HG03354 (cell line): ENCODE data around the gene ZC3H18.
A peak's percentile ranks its signal among the peaks of the same experiment; 100 is the strongest.

Experiments used
- ATAC-seq: cut with Tn5 transposase; IDR thresholded peaks from one replicate; pipeline ENCODE4 v1.9.1; 2021; ENCODE audit warnings: mild to moderate bottlenecking; ENCODE audit not compliant: unreplicated experiment, poor library complexity, severe bottlenecking

ZC3H18 gene

DNA sequence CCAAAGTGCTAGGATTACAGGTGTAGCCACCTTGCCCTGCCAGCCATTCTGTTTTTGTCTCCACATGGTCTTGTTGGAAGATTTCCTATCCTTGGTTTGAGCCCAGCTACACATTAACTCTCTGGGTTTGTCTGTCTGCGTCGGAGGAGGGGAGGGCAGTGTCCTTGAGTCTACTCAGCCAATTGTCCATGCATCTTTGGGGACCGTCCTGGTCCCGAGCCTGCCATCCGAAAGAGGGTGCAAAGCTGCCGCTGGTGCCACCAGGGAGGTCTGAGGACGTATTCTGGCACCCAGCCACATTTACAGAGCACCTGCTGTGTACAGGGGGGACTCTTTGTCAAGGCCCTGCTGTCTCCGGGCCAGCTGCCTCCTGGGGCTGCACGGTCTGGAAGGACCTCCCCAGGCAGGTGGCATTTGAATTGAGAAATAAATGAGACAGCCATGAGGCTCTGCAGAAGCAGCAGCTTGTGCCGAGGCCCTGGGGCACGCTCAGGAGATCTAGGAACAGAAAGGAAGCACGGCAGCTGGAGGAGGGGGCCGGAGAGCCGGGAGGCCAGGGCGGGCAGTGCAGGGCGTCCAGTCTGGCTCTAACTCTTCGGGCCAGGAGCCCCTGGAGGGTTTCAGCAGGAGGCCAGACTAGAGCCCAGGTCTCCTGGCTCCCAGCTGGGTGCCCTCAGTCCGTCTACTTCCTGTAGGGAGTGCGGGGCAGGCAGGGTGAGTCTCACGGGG lies 79.2 kb downstream of the ZC3H18 start:
- ATAC-seq = no peak

DNA sequence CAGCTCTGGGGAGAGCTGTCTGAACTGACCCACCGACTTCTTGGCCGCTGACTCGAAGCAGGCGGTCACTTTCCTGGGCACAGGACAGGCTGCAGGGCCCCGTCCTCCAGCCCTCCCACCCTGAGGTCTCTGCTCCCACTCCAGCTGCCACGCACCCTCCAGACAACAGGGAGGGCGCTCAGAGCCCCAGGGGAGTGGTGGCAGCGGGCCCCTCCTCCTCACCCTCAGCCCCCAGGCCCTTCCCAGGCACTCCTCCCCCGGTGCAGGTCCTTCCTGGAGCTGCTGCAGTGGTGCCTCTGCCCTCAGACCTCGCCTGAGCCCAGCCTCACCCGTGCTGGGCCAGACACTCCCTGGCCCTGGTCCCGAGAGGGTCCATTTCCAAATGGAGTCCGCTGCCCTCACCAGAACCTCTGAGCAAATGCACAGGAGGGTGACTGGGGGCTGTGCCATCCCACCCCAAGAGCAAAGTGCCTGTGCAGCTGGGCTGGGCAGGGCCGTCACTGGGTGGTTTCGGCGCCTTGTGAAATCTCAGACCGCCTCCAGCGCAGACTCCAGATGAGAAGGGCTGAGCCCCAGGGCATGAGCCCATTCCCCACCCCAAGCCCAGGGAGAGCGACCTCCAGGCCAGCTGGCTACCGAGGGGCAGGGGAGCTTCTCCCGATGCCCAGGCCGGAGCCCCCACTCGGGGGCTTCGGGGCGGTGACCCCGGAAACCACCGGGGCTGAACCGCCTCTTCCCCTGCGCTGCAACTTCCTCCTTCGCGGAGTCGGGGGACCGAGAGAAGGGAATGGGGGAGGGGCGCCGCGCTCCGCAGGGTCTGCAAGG lies 79.9 kb downstream of the ZC3H18 start:
- peak; percentile 13 for ATAC-seq

DNA sequence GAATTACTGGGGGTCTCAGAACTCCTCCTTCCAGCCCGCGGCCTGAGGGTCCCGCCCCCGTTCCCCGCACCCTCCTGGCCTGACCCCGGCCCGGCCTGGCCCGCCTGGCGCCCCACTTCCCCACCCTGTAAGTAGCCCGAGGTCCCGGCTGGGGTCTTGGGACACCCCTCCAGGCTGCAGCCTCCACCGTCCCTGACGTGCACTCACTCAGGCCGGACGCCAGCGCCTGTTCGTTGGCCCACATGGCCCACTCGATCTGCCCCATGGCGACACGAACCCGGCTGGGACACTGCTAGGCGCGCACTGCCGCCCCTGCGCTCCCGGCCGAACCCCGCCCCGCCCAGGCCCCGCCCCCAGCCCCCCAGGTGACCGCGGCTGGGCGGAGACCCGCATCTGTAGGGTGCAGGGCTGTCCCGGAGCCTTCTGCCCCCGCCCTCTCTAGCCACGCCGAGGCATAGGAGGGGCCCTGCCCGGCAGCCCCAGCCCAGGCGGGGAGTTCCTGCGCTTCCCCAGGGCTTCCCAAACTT lies 80.6 kb downstream of the ZC3H18 start, which contains the start of gene CYBA:
Gene CYBA, minus strand, starts transcription at position 305 of the 527 bp plus-strand sequence. Its CDS starts 40 bp downstream, at position 265.
- peak; percentile 78 for ATAC-seq

DNA sequence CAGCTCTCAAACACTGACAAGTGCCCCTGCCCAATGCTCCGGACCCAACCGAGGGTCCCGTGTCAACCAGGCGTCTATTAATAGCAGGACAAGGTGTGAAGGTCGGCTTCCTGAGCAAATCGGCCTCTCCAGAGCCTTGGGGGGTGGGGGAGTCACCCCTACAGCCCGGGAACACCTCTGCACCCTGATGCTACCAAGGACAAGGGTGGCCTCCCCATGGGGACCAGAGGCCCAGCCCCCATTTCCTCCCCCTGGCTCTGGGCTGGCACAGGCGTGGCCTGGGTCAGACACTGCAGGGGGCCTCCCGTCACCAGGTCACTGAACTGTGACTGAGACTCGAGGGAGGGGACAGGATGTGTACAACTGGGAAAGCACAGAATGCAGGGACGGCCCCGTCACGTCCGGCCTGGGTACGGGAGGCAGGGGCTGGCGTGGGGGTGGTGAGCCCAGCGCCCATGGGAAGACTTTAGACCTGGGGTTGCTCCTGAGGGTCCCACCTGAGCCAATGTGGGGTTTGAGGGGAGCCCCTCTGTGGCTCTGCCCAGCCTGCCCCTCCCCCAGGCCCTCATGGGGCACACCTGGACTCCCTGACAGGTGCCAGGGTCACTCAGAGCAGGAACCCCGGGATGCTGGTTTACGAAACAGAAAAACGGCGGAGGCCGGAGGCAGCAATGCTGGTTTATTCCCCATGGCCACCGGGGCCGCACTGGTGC lies 81.2 kb downstream of the ZC3H18 start:
- ATAC-seq = peak; percentile 84

DNA sequence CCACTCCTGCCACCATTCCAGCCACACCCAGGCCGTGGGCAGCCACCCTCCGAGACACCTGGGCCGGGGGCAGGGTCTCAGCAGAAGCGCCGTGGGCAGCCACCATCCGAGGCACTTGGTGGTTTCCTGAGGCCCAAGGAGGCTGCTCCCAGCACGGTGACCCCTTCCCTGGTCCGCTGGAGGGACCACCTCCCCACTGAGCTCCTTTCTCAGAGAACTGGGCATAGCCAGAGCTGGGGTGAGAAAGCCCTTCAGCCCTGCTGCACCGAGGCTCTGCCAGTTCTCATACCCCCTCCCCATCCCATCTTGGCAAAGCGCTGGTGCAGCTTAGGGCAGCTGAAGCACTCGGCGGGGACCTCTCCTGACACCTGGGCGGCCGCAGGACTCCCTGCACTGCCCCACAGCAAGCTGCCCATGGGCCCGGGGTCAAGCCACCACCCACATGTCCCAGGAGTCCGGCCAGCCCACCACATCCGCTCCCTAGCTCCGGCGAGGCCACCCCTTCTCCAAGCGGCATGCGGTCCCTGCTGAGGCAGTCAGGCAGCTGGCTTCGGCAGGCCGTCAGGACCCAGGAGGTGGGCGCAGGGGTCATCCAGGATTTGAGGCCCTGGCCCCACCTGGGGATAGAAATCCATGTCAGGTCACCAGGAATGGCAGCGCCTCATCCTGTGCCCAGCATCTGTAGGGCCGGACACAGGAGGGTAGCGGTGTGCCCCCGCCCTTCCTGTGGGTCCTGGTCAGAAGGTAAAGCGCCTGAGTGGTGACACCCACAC lies 82.0 kb downstream of the ZC3H18 start:
- ATAC-seq = peak; percentile 0

DNA sequence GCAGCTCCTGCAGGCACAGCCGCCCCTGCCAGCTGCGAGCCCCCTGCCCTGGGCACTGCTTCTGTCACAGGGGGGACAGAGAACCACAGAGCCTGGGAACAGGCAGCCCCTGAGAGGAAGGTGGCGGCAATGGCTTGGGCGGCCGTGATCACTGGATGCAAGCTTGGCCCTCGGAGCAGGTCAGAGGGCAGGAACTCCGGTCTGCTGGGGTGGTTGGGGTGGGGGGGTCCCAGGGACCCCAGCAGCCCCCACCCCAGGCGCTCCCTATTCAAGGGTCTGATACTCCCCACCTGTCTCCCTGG lies 82.5 kb downstream of the ZC3H18 start:
- no peak for ATAC-seq

DNA sequence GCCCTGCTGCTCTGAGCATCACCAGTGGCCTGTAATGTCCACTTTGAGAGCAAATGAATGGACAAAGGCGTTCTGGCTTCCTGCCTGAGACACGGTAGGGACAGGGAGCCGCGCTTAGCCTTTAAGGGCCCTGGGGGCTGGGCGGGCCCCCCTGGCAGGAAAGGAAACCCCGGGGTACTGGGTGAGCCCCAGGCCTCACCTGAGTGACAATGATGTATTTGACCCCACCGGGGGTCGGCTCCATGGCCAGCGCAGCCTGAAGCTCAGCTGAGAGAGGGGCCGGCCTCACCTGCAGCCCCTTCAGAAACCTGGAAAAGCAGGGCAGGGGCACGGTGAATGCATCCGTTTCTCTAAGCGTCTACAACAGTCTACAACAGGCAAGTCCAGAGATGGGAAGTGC lies 82.9 kb downstream of the ZC3H18 start:
- no peak for ATAC-seq

DNA sequence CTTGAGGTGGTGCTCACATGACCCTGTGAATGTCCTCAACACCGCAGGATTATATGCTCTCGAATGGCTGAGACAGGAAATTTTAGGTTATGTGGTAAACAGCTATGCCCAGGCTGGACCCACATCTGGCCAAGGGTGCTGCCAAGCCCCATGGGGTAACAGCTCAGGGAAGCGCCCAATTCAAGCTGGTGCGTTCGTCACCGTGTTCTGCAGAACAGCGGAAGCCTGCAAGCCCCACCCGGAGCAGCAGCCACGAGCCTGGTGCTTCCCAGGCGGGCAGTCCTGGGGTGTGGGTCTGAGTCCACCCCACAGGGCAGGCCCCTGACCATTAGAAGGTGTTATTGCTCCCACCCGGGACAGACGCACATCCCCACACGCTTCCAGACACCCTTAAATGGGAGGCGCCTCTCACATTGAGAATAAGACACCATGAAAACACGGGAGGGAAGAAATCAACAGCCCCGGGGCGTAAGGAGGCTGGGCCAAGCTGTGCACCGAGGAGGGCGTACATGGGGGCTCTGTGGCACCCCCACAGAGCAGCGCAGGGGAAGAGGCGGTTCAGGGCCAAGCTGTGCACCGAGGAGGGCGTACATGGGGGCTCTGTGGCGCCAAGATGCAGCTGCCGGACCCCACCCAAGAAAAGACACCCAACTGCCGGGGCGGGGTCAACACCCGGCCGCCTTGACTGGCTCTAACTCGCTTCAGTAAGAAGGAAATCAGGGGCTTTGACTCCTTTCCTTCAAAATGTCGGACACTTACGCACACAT lies 83.6 kb downstream of the ZC3H18 start:
- ATAC-seq = no peak

DNA sequence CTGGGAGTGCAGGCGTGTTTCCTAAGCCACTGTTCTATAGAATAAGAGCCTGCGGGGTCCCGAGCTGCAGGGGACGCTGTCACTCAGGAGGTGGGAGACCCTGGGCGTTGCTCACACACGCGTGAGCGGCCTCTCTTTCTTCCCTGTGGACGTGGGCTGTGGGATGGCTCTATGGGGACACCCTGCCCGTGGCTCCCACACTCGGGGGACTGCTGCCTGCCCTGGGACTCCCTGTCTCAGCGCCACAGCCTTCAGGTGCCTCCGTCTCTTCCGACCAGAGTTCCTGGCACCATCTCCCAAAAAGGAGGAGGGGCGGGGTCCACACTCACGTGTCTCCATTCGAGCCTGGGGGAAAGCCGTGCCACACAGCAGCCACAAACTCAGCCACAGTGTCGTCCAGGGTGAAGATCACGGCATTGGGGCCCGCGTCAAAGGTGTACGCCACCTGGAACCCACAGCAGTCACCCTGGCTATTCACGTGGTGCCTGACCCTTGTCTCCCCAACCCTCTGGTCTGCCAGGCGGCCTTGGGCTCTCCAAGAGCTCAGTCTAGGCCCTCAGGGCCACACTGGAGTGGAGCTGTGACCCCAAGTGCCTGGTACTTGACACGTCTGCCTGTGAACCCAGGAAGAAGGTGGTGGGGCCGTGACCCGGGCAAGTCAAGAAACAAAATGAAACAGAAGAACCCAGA lies 84.3 kb downstream of the ZC3H18 start:
- ATAC-seq = no peak

DNA sequence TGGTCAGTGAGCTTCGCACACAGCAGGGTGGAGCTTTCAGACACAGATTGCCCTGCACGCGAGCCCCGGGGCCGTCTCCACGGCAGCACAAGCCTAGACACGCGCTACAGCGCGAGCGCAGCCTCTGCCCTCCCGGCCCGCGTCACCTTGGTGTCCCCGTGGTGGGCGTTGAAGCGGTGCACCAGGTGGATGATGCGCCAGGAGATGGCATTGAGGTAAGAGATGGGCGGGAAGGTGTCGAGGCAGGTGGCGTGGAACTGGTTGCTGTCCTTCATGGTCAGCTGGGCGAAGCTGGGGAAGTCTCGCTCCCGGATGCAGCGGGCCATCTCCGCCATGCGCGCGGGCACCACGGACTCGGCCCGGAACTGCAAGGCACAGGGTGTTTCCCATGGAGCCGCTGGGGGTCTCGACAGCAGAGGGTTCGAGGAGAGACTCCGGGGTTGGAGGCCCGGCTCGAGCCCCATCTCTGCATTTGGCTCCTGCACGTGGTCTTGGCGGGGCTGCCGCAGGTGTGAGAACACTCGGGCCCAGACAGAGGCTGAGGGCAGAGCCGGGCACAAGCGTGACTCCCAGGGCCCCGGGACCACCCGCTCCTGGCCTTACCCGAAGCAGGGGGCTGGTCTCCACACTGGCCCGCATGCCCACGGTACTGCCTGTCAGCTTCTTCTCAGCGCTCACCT lies 85.0 kb downstream of the ZC3H18 start:
- ATAC-seq = no peak

DNA sequence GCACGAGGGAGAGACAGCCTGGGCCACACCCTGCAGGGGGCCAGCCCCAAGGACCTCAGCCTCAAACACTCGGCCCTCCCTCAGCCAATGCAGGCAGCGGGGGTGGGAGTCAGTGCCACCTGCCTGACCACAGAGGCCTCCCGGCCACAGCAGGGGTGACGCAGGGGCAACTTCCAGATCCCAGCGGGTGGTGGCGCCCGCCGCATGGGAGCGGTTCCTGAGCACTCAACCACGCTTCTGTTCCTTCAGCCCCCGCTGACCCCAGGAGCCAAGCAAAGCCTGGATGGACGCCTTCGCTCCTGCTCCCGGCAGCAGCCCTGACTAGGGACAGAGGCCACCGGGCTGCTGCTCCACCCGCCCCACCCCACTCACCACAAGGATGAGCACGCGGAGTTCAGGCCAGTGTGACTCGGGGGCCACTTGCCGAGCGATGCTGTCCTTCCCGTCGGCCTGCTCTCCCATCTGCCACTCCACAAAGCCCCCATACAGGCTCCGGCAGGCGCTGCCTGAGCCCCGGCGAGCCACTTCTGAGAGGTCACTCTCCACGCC lies 85.6 kb downstream of the ZC3H18 start:
- ATAC-seq = no peak

DNA sequence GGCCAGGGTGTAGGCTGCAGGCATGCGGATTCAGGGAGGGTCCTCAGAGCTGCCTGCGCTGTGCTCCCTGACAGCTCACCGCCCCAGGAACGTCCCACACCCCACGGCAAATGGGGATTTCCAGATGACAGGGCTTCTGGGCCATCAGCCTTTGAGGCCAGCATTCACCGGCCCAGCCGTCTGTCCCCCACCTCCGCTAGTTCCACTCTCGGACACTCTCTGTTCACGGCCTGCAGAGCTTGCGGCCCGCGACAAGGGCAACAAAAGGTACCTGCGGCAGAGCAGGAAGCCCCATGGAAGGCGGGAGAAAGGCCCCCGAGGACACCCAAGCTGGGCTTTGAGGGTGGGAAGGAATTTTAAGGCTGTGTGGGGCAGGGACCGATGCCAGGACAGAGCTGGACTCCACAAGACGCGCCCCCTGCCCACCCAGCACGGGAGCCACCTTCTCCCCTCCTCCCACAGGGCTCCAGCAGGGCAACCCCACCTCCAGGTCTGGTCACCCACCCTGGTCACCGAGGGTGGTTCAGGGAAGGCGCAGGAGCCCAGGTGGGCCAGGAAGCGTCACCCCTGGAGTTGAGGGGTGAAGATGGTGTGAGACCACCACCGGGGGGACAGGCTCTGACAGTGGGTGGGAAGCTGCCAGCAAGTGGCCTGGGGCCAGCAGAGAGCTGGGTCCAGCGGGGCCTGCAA lies 86.2 kb downstream of the ZC3H18 start:
- no peak for ATAC-seq

DNA sequence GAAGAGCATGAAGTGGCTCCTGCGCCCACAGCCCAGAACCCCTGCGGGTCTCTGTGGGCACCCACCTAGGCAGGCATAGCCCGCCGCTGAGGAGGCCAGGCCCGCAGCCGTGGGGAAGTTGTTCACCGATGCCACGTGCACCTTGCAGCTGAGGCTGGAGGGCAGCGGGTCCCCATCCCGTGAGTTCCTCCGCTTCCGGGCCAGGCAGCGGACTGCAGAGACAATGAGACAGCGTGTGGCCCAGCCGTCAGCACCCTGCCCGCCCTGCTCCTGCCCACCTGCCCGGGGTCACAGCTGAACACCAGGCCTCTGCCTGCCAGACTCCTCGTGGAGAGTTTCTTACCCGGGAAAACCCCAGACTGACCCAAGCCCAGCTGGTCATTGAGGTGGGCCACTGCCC lies 87.2 kb downstream of the ZC3H18 start:
- no peak for ATAC-seq

DNA sequence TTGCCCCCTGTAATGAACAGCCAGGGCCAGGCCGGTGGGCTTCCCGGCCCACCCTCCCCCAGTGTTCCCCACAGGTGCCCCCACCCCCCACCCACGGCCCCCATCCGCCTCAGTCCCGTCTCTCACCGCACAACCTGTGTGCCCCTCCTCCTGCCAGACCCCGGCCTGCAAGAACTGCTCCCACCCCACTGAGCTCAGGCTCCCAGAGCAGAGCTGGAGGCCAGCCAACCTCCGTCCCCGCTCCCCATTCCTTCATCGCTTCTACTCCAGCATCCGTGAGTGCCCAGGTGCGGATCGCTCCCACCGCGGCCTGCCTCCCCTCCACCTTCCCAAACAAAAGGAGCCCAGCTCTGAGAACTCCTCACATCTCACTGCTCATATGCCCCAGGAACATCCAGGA lies 88.5 kb downstream of the ZC3H18 start:
- ATAC-seq = no peak

DNA sequence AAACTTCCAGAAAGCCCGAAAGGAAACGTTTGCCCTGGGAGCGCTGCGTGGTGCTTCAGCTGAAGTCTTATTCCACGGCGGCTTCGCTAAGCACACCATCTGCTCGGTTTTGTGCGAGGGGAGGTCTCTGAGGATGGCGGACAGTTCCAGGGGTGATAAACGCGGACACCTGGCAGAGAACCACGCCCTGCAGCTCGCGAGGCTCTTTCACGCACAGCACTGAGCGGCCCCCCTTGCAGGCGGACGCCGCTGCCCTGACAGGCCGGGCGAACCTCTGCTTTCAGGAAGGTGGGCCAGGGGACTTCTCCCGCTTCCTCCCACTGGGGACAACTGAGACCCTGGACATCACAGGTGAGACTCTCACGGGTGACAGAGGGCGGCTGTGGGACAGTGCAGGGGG lies 89.0 kb downstream of the ZC3H18 start:
- no peak for ATAC-seq

DNA sequence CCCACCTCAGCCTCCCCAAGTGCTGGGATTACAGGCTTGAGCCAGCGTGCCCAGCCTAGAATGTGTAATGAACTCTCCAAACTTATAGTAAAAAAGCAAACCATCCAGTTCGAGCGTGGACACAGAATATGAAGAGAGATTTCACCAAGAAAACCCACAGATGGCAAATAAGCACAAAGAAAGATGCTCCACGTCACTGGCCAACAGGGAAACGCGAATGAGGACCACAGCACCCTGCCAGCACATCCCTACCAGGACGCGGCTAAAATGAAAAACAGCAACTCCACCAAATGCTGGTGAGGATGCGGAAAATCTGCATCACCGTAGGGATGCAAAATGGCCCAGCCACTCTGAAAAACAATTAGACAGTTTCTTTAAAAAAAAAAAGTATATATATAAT lies 91.3 kb downstream of the ZC3H18 start:
- ATAC-seq = no peak

DNA sequence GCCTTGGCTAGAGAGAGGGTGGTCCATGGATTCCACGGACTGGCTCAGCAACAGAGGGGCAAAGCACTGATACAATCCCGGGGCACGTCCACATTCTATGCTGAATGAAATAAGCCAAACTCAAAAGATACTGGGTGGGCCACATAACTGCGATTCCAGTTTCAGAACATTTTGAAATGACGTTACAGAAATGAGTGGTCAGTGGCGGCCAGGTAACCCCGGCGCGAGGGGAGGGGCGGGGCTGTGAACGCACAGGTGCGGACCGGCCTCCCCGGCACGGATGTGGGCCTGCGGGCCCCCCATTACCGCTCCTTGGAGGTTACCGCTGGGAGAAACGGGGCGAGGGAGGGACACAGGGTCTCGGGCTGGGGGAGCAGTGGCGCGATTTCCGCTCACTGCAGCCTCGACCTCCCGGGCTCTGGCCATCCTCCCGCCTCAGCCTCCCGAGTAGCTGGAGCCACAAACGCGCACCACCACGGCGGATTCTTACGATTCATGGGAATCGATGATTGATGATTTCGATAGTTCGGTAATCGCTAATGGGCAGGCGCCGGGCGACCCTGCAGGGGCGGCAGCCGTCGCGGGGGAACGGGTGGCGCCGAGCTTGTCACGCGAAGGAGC lies 92.1 kb downstream of the ZC3H18 start:
- ATAC-seq = peak; percentile 11
